ENCODE data around the gene C3orf20. TPM values are rescaled to one million over a fixed set of nuclear protein-coding genes. Genes with fewer than 3 reads are reported as not detected.

Gene C3orf20
- total and polyA plus RNA-seq, 7 experiments from 2014 or later = 0.05 to 0.81 (median 0.29) TPM; not detected in 1

GRCh38 chr3:14785207-14786155 lies 110.5 kb downstream of the C3orf20 start:
- Histone ChIP-seq H3K4me1 (ENCODE audit: control insufficient read depth in 2 of 2, insufficient read depth in 2 of 2, low read length in 2 of 2) (no peaks in the 10 kb centered on the region), H3K4me3 (ENCODE audit: low read length) (no peak overlapping the region), H3K9me3 (ENCODE audit: control insufficient read depth in 2 of 3, low read length in 3 of 3) (no peaks in the 10 kb centered on the region), H3K27me3 (ENCODE audit: control insufficient read depth in 2 of 2, insufficient read depth in 2 of 2, low read length in 2 of 2) (no peaks in the 10 kb centered on the region), H3K36me3 (ENCODE audit: control insufficient read depth in 2 of 3, insufficient read depth in 3 of 3, low read length in 3 of 3) (no peaks in the 10 kb centered on the region), H3K27ac (ENCODE audit: low read depth, low read length) (no peak overlapping the region)
- DNase-seq (no peak), ATAC-seq (no peak)
- H3K36me3 Mint-ChIP-seq = no peaks in the 10 kb centered on the region
- ChIA-PET POLR2A (interaction anchor here (0.5 kb wide), 1 partner anchor 393 kb away, joined by 3 read pairs; no protein-coding TSS in a partner anchor), CTCF (interaction anchor here (1.4 kb wide), 1 partner anchor 136 kb away, joined by 4 read pairs; no protein-coding TSS in a partner anchor)
- H3K9me3 Mint-ChIP-seq = no peaks in the 10 kb centered on the region
- intact Hi-C loops (cut with micrococcal nuclease) = loop anchor here in 1 of 2 donors (10.0 kb wide), 1 partner anchor 111 kb away; the partner anchor contains the start of gene C3orf20
- H3K27ac Mint-ChIP-seq = no peak overlapping the region
- peak overlapping the region in 1 of 10 donors; percentile 18 for H3K4me3 Mint-ChIP-seq
- H3K27me3 Mint-ChIP-seq = peaks cover 7 to 24% (median 20%) of the 10 kb centered on the region in 5 donors
- peaks cover 0 to 4% (median 0%) of the 10 kb centered on the region in 7 donors for H3K4me1 Mint-ChIP-seq

GRCh38 chr3:14786369-14786768 lies 111.4 kb downstream of the C3orf20 start:
- POLR2A ChIA-PET = no interaction called here
- no peak for ATAC-seq
- Mint-ChIP-seq H3K27me3 (peaks cover 7 to 32% (median 28%) of the 10 kb centered on the region in 5 donors), H3K9me3 (no peaks in the 10 kb centered on the region), H3K4me3 (no peak overlapping the region), H3K4me1 (peaks cover 0 to 4% (median 0%) of the 10 kb centered on the region in 7 donors), H3K27ac (no peak overlapping the region), H3K36me3 (no peaks in the 10 kb centered on the region)
- Histone ChIP-seq H3K36me3 (ENCODE audit: control insufficient read depth in 2 of 3, insufficient read depth in 3 of 3, low read length in 3 of 3) (no peaks in the 10 kb centered on the region), H3K9me3 (ENCODE audit: control insufficient read depth in 2 of 3, low read length in 3 of 3) (no peaks in the 10 kb centered on the region), H3K27ac (ENCODE audit: low read depth, low read length) (no peak overlapping the region), H3K4me3 (ENCODE audit: low read length) (no peak overlapping the region), H3K4me1 (ENCODE audit: control insufficient read depth in 2 of 2, insufficient read depth in 2 of 2, low read length in 2 of 2) (no peaks in the 10 kb centered on the region), H3K27me3 (ENCODE audit: control insufficient read depth in 2 of 2, insufficient read depth in 2 of 2, low read length in 2 of 2) (no peaks in the 10 kb centered on the region)
- CTCF ChIA-PET = interaction anchor here (0.6 kb wide), 1 partner anchor 53 kb away, joined by 3 read pairs; no protein-coding TSS in a partner anchor
- intact Hi-C loops (cut with micrococcal nuclease) = loop anchor here in 1 of 2 donors (10.0 kb wide), 1 partner anchor 112 kb away; the partner anchor contains the start of gene C3orf20
- DNase-seq = no peak

- CTCF ChIA-PET = no interaction called here
- no peaks in the 10 kb centered on the region for H3K4me1 ChIP-seq (ENCODE audit: control insufficient read depth in 2 of 2, insufficient read depth in 2 of 2, low read length in 2 of 2)
- Mint-ChIP-seq H3K27me3 (peaks cover 7 to 34% (median 31%) of the 10 kb centered on the region in 5 donors), H3K27ac (no peak overlapping the region), H3K4me3 (no peak overlapping the region), H3K9me3 (no peaks in the 10 kb centered on the region), H3K36me3 (no peaks in the 10 kb centered on the region), H3K4me1 (peaks cover 0 to 4% (median 0%) of the 10 kb centered on the region in 7 donors)
- no peak overlapping the region for H3K27ac ChIP-seq (ENCODE audit: low read depth, low read length)
- H3K36me3 ChIP-seq (ENCODE audit: control insufficient read depth in 2 of 3, insufficient read depth in 3 of 3, low read length in 3 of 3) = no peaks in the 10 kb centered on the region
- intact Hi-C loops (cut with micrococcal nuclease) = loop anchor here in 1 of 2 donors (10.0 kb wide), 1 partner anchor 113 kb away; the partner anchor contains the start of gene C3orf20
- DNase-seq (no peak), ATAC-seq (no peak)
- H3K9me3 ChIP-seq (ENCODE audit: control insufficient read depth in 2 of 3, low read length in 3 of 3) = no peaks in the 10 kb centered on the region
- POLR2A ChIA-PET = no interaction called here
- H3K4me3 ChIP-seq (ENCODE audit: low read length) = no peak overlapping the region
- no peaks in the 10 kb centered on the region for H3K27me3 ChIP-seq (ENCODE audit: control insufficient read depth in 2 of 2, insufficient read depth in 2 of 2, low read length in 2 of 2)
Observed at GRCh38 chr3:14787630-14788029, 112.7 kb downstream of the C3orf20 start.

GRCh38 chr3:14788644-14789043 lies 113.7 kb downstream of the C3orf20 start:
- intact Hi-C loops (cut with micrococcal nuclease) = loop anchor here in 1 of 2 donors (10.0 kb wide), 1 partner anchor 114 kb away; the partner anchor contains the start of gene C3orf20
- Histone ChIP-seq H3K4me3 (ENCODE audit: low read length) (no peak overlapping the region), H3K9me3 (ENCODE audit: control insufficient read depth in 2 of 3, low read length in 3 of 3) (no peaks in the 10 kb centered on the region), H3K27me3 (ENCODE audit: control insufficient read depth in 2 of 2, insufficient read depth in 2 of 2, low read length in 2 of 2) (no peaks in the 10 kb centered on the region), H3K36me3 (ENCODE audit: control insufficient read depth in 2 of 3, insufficient read depth in 3 of 3, low read length in 3 of 3) (no peaks in the 10 kb centered on the region), H3K27ac (ENCODE audit: low read depth, low read length) (no peak overlapping the region), H3K4me1 (ENCODE audit: control insufficient read depth in 2 of 2, insufficient read depth in 2 of 2, low read length in 2 of 2) (no peaks in the 10 kb centered on the region)
- ATAC-seq = no peak
- H3K27ac Mint-ChIP-seq = no peak overlapping the region
- no peak overlapping the region for H3K4me3 Mint-ChIP-seq
- peaks cover 0 to 4% (median 0%) of the 10 kb centered on the region in 7 donors for H3K4me1 Mint-ChIP-seq
- ChIA-PET POLR2A (no interaction called here), CTCF (interaction anchor here (0.8 to 1.4 kb wide), 2 partner anchors 129 to 133 kb away, joined by 3 read pairs; no protein-coding TSS in a partner anchor)
- no peaks in the 10 kb centered on the region for H3K36me3 Mint-ChIP-seq
- no peak for DNase-seq
- peaks cover 7 to 34% (median 34%) of the 10 kb centered on the region in 5 donors for H3K27me3 Mint-ChIP-seq
- no peaks in the 10 kb centered on the region for H3K9me3 Mint-ChIP-seq

- peak overlapping the region in 1 of 10 donors; percentile 49 for H3K4me3 Mint-ChIP-seq
- Histone ChIP-seq H3K9me3 (ENCODE audit: control insufficient read depth in 2 of 3, low read length in 3 of 3) (no peaks in the 10 kb centered on the region), H3K36me3 (ENCODE audit: control insufficient read depth in 2 of 3, insufficient read depth in 3 of 3, low read length in 3 of 3) (no peaks in the 10 kb centered on the region), H3K4me1 (ENCODE audit: control insufficient read depth in 2 of 2, insufficient read depth in 2 of 2, low read length in 2 of 2) (no peaks in the 10 kb centered on the region), H3K27ac (ENCODE audit: low read depth, low read length) (no peak overlapping the region), H3K4me3 (ENCODE audit: low read length) (no peak overlapping the region), H3K27me3 (ENCODE audit: control insufficient read depth in 2 of 2, insufficient read depth in 2 of 2, low read length in 2 of 2) (no peaks in the 10 kb centered on the region)
- DNase-seq = no peak
- H3K36me3 Mint-ChIP-seq = no peaks in the 10 kb centered on the region
- no peaks in the 10 kb centered on the region for H3K9me3 Mint-ChIP-seq
- ChIA-PET CTCF (interaction anchor here (0.8 to 1.4 kb wide), 2 partner anchors 129 to 132 kb away, joined by 3 read pairs; no protein-coding TSS in a partner anchor), POLR2A (no interaction called here)
- peaks cover 0 to 4% (median 0%) of the 10 kb centered on the region in 7 donors for H3K4me1 Mint-ChIP-seq
- peaks cover 7 to 34% (median 34%) of the 10 kb centered on the region in 5 donors for H3K27me3 Mint-ChIP-seq
- no peak overlapping the region for H3K27ac Mint-ChIP-seq
- no peak for ATAC-seq
- intact Hi-C loops (cut with micrococcal nuclease) = loop anchor here in 1 of 2 donors (10.0 kb wide), 1 partner anchor 114 kb away; the partner anchor contains the start of gene C3orf20
Observed at GRCh38 chr3:14789221-14789620, 114.3 kb downstream of the C3orf20 start.

- no peaks in the 10 kb centered on the region for H3K9me3 ChIP-seq (ENCODE audit: control insufficient read depth in 2 of 3, low read length in 3 of 3)
- H3K27ac ChIP-seq (ENCODE audit: low read depth, low read length) = no peak overlapping the region
- DNase-seq (no peak), ATAC-seq (no peak)
- ChIA-PET POLR2A (no interaction called here), CTCF (interaction anchor here (0.6 to 1.9 kb wide), 3 partner anchors 103 to 131 kb away, joined by 3 to 11 read pairs (median 5); no protein-coding TSS in a partner anchor)
- intact Hi-C loops (cut with micrococcal nuclease) = loop anchor here (2.0 to 10.0 kb wide), 2 partner anchors 115 to 117 kb away; partner anchors contain the start of gene C3orf20 (in 1 of the 2)
- Mint-ChIP-seq H3K4me3 (no peak overlapping the region), H3K9me3 (no peaks in the 10 kb centered on the region), H3K36me3 (no peaks in the 10 kb centered on the region), H3K4me1 (peaks cover 0 to 4% (median 0%) of the 10 kb centered on the region in 7 donors), H3K27me3 (peaks cover 7 to 34% (median 34%) of the 10 kb centered on the region in 5 donors), H3K27ac (no peak overlapping the region)
- no peaks in the 10 kb centered on the region for H3K27me3 ChIP-seq (ENCODE audit: control insufficient read depth in 2 of 2, insufficient read depth in 2 of 2, low read length in 2 of 2)
- H3K4me1 ChIP-seq (ENCODE audit: control insufficient read depth in 2 of 2, insufficient read depth in 2 of 2, low read length in 2 of 2) = no peaks in the 10 kb centered on the region
- no peaks in the 10 kb centered on the region for H3K36me3 ChIP-seq (ENCODE audit: control insufficient read depth in 2 of 3, insufficient read depth in 3 of 3, low read length in 3 of 3)
- H3K4me3 ChIP-seq (ENCODE audit: low read length) = no peak overlapping the region
Observed at GRCh38 chr3:14789640-14790285, 114.8 kb downstream of the C3orf20 start.

Measured in naive thymus-derived CD4-positive, alpha-beta T cell (primary cell).